Lung (tissue), 12 donors: Measurements from ENCODE around the gene DHRS4. TPM values are rescaled to one million over a fixed set of nuclear protein-coding genes. Genes with fewer than 3 reads are reported as not detected.

Source experiments
- ATAC-seq: fragments of 200-7000 bp; cut with Tn5 transposase; one replicate; pipeline ENCODE4 v1.9.1; 2020; ENCODE audit warnings: moderate number of reproducible peaks; ENCODE audit not compliant: insufficient read depth, low FRiP score
- DNase-seq, 3 donors: peaks; one replicate each; pipeline ENCODE4 v3.0.0-alpha.2; 2013 to 2017
- H3K27ac ChIP-seq, 2 donors: one replicate each; pipeline ENCODE4 v1.5.1; 2013; ENCODE audit warnings: mild to moderate bottlenecking in 2 of 2, moderate library complexity in 2 of 2, control low read depth in 1 of 2, inconsistent platforms in 1 of 2, low read depth in 1 of 2, low read length in 1 of 2
- H3K27me3 ChIP-seq, 3 donors: one replicate each; pipeline ENCODE4 v1.5.1; 2013; ENCODE audit warnings: low read length in 2 of 3; ENCODE audit not compliant: control insufficient read depth in 3 of 3, insufficient read depth in 3 of 3
- H3K36me3 ChIP-seq, 4 donors: one replicate each; pipeline ENCODE4 v1.5.1; 2013; ENCODE audit warnings: low read length in 4 of 4, mild to moderate bottlenecking in 1 of 4, moderate library complexity in 1 of 4; ENCODE audit not compliant: control insufficient read depth in 4 of 4, insufficient read depth in 4 of 4
- H3K4me1 ChIP-seq, 5 donors: one replicate each; pipeline ENCODE4 v1.5.1; 2013; ENCODE audit warnings: low read length in 5 of 5, mild to moderate bottlenecking in 2 of 5, moderate library complexity in 1 of 5; ENCODE audit not compliant: control insufficient read depth in 5 of 5, insufficient read depth in 5 of 5
- H3K4me3 ChIP-seq: one replicate; pipeline ENCODE4 v1.5.1; 2013; ENCODE audit warnings: mild to moderate bottlenecking, control low read depth, moderate library complexity
- H3K9ac ChIP-seq, 2 donors: one replicate each; pipeline ENCODE4 v1.5.1; 2013; ENCODE audit warnings: low read length in 2 of 2, control low read depth in 1 of 2; ENCODE audit not compliant: insufficient read depth in 1 of 2
- H3K9me3 ChIP-seq, 4 donors: one replicate each; pipeline ENCODE4 v1.5.1; 2013; ENCODE audit warnings: low read length in 3 of 4, mild to moderate bottlenecking in 1 of 4, moderate library complexity in 1 of 4; ENCODE audit not compliant: control insufficient read depth in 4 of 4, insufficient read depth in 3 of 4
- CTCF ChIP-seq: IDR thresholded peaks from 2 replicates; pipeline ENCODE4 v1.5.1; 2012; ENCODE audit warnings: mild to moderate bottlenecking; ENCODE audit errors: control extremely low read depth, extremely low read depth
- WGBS, 2 donors: extraction: QIAGEN DNeasy Blood & Tissue Kit; methylation state at CpG; one replicate each; pipeline ENCODE4 v1.1.7; 2013; 5-methylcytosine and 5-hydroxymethylcytosine counted together
- polyA plus RNA-seq, 2 donors: library from polyadenylated mRNA; stranded (reverse); fragments of 200-250 nt; gene quantifications; one replicate each; pipeline ENCODE4 v1.2.1, GENCODE V29; 2013
- total RNA-seq, 2 donors: library from RNA; depleted of rRNA in 1 of 2; stranded (reverse); fragments of >200 nt in 1 of 2; gene quantifications; one replicate each; pipeline ENCODE4 v1.2.1, GENCODE V29; 2014 to 2021
- donor health status: control.
- donor health status: control.
- donor health status: Bipolar disorder and iron deficiency.
- donor health status: healthy.
- donor health status: DM: yes; HTN: yes; CAD: no.

Gene DHRS4
- total and polyA plus RNA-seq, 4 donors = 36.0 to 45.9 (median 41.2) TPM

DNA sequence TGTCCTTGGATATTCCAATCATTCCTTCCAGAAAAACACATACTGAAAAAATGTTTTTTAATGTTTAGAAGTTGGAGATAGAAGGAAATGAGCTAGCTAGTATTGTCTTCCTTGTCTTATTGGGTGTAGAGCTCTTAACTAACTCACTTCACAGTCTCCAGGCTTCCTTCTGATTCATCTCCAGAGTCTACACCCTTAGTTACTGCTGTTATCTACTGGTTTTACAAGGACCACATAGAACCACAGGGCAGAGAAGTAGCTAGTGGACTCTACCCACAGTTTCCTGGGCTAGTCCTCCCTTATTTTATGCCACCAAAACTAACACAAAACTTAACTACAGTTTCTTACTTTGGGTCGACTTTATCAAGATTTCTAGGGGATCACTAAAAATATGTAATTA is 31.0 kb upstream of the DHRS4 start:
- no peak for TF ChIP-seq CTCF
- ATAC-seq = no peak
- no peaks in the 10 kb centered on the region for H3K27me3 ChIP-seq

GRCh38 chr14:23925523-23926075 is 28.0 kb upstream of the DHRS4 start:
- ATAC-seq = no peak
- no peak for DNase-seq
- H3K36me3 ChIP-seq = no peaks in the 10 kb centered on the region
- no peaks in the 10 kb centered on the region for H3K27me3 ChIP-seq
- no peak overlapping the region for H3K27ac ChIP-seq
- no peaks in the 10 kb centered on the region for H3K9me3 ChIP-seq
- no peak for TF ChIP-seq CTCF
- no peaks in the 10 kb centered on the region for H3K4me1 ChIP-seq
- WGBS, 2 donors = 91 to 95% methylated on average over 7 of the region's 7 CpGs
- no peak overlapping the region for H3K4me3 ChIP-seq
- H3K9ac ChIP-seq = no peak overlapping the region

More for the DNA sequence above, 31.0 kb upstream of the DHRS4 start:
- DNase-seq = no peak
- H3K9me3 ChIP-seq = no peaks in the 10 kb centered on the region
- no peak overlapping the region for H3K9ac ChIP-seq
- no peaks in the 10 kb centered on the region for H3K36me3 ChIP-seq
- WGBS, 2 donors = 81 to 90% methylated on average over 1 of the region's 1 CpG
- no peak overlapping the region for H3K4me3 ChIP-seq
- no peak overlapping the region for H3K27ac ChIP-seq
- H3K4me1 ChIP-seq = no peaks in the 10 kb centered on the region

DNA sequence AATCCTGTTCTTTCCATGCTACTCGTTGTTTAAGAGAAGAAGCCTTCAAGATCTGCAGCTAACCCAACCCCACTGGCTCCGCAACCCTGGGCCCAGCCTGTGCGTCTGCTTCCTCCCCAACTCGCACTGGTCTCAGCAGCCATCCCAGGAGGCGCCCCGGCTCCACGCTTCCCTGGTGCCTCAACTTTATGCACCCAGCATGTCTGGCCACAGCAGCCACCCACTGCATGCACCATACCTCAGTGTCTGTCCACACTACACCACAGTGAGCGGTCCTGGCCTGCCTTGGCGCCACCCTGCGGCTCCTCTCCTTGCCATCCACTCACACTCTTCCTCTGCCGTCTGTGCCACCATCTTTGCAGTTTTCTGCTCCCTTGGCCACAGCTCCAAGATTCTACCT is 27.0 kb upstream of the DHRS4 start:
- no peak for TF ChIP-seq CTCF
- no peak for DNase-seq
- Histone ChIP-seq H3K27ac (no peak overlapping the region), H3K27me3 (no peaks in the 10 kb centered on the region), H3K4me3 (no peak overlapping the region), H3K9me3 (no peaks in the 10 kb centered on the region), H3K36me3 (no peaks in the 10 kb centered on the region), H3K4me1 (no peaks in the 10 kb centered on the region), H3K9ac (no peak overlapping the region)
- 91 to 93% methylated on average over 11 of the region's 11 CpGs for WGBS, 2 donors
- no peak for ATAC-seq

- Histone ChIP-seq H3K9ac (no peak overlapping the region), H3K27ac (no peak overlapping the region), H3K27me3 (no peaks in the 10 kb centered on the region), H3K4me3 (no peak overlapping the region), H3K4me1 (peaks cover 0 to 7% (median 0%) of the 10 kb centered on the region in 5 donors), H3K36me3 (no peaks in the 10 kb centered on the region), H3K9me3 (no peaks in the 10 kb centered on the region)
- DNase-seq (no peak), ATAC-seq (no peak)
- TF ChIP-seq CTCF = no peak
- 81 to 88% methylated on average over 5 of the region's 5 CpGs for WGBS, 2 donors
Measured at GRCh38 chr14:23929136-23929535, 24.4 kb upstream of the DHRS4 start.
